Cardiac fibroblast (primary cell): ENCODE data around the gene PITPNM3.

ENCODE experiments used
- DNase-seq, 2 donors: peaks; one replicate each; pipeline versions ENCODE4 v3.0.0 to v3.0.0-alpha.2; 2010; ENCODE audit warnings: low read depth in 2 of 2
- H3K4me3 ChIP-seq, 2 donors: replicated peaks in 1 of 2; 1 replicate in 1 of 2; 2 replicates in 1 of 2; pipeline ENCODE4 v1.5.1; 2011; ENCODE audit warnings: low read depth in 2 of 2, low read length in 2 of 2, mild to moderate bottlenecking in 2 of 2, moderate library complexity in 1 of 2
- TF ChIP-seq, protein P1 (sequence below): IDR thresholded peaks from one replicate; pipeline ENCODE4 v1.5.1; 2011; ENCODE audit warnings: low read depth, mild to moderate bottlenecking, low read length, inconsistent platforms

PITPNM3 gene

DNA sequence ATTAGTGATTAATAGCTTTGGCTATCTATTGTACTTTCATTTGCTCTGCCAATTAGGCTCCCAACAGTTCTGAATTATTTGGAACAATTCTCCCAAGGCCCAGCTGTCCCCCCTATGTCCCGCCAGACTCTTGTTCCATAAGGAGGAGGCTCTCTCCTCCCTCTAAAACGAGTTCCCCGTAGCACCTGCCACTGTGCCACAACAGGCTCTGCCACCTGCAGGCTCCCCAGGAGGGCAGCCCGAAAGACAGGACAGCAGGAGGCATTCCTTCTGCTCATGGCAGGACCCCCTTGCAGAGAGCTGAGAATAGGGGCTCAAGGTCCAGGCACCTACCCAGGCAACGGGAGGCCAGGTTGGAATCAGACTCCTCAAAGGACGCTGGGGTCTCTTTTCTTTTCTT, 9.0 kb downstream of the PITPNM3 start:
- TF ChIP-seq, protein P1, sequence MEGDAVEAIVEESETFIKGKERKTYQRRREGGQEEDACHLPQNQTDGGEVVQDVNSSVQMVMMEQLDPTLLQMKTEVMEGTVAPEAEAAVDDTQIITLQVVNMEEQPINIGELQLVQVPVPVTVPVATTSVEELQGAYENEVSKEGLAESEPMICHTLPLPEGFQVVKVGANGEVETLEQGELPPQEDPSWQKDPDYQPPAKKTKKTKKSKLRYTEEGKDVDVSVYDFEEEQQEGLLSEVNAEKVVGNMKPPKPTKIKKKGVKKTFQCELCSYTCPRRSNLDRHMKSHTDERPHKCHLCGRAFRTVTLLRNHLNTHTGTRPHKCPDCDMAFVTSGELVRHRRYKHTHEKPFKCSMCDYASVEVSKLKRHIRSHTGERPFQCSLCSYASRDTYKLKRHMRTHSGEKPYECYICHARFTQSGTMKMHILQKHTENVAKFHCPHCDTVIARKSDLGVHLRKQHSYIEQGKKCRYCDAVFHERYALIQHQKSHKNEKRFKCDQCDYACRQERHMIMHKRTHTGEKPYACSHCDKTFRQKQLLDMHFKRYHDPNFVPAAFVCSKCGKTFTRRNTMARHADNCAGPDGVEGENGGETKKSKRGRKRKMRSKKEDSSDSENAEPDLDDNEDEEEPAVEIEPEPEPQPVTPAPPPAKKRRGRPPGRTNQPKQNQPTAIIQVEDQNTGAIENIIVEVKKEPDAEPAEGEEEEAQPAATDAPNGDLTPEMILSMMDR, result no peak
- no peak overlapping the region for H3K4me3 ChIP-seq
- no peak for DNase-seq

DNA sequence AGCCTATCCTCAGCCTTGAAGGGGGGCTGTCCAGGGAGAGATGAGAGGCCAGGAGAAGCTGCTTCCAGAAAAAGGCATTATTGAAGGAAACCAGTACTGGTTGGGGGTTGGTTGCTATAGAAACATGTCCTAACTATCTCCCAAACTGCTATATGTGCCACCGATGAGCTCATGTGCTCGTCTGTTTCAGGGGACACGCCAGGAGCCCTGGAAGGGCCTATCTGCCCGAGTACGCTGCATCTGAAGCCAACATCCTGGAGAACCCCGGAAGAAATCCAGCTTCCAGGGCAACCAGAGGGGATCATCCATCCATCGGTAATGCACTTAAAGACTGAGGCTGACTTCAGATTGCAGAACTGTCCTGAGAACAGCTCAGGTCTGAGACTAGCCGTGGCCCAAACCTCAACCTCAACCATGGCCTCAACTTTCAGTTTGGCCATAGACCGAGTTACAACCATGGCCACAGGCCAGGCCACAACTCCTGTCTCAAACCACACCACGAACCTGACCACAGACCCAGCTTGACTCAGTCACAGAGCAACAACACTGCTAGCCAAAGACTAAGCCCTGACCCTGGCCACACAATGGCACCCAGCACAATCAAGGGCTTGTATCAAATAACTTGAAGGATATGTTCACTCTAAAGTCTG, 10.2 kb downstream of the PITPNM3 start:
- TF ChIP-seq, protein P1, result no peak
- peak; percentile 49 to 53 for DNase-seq
- H3K4me3 ChIP-seq, result no peak overlapping the region

DNA sequence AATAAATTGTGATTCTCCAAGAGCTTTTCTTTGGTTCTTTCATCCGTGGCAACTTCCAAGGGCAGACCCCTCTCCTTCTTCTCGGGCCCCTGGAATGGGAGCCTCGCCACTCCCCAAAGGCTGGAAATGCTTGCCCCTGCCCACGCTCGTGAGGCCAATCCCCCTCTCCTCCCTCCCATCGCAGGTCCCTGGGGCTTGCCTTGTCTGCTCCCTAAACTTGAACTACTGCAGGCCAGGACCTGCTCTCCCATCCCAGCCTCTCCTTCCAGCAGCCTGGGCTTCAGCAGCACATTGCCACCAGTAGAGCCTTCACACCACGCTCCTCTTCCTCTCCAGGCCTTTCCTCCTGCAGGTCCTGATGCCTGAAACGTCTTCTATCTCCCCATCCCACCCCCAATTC, 11.1 kb downstream of the PITPNM3 start:
- DNase-seq, result no peak
- no peak overlapping the region for H3K4me3 ChIP-seq
- TF ChIP-seq, protein P1, result no peak

DNA sequence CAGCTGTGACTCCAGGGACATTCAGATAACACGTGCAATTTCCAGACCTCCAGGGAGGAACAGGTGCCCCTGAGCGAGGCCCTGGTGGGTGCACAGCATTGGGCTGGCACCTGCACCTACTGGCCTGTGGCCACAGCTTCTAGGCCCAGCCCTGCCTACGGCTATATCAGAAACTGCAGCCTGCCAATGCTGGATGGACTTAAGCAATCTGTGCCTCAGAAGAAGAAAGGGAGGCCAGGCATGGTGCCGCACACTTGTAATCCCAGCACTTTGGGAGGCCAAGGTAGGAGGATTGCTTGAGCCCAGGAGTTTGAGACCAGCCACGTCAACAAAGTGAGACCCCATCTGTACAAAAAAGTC, 12.4 kb downstream of the PITPNM3 start:
- TF ChIP-seq, protein P1, result no peak
- H3K4me3 ChIP-seq, result no peak overlapping the region
- no peak for DNase-seq

DNA sequence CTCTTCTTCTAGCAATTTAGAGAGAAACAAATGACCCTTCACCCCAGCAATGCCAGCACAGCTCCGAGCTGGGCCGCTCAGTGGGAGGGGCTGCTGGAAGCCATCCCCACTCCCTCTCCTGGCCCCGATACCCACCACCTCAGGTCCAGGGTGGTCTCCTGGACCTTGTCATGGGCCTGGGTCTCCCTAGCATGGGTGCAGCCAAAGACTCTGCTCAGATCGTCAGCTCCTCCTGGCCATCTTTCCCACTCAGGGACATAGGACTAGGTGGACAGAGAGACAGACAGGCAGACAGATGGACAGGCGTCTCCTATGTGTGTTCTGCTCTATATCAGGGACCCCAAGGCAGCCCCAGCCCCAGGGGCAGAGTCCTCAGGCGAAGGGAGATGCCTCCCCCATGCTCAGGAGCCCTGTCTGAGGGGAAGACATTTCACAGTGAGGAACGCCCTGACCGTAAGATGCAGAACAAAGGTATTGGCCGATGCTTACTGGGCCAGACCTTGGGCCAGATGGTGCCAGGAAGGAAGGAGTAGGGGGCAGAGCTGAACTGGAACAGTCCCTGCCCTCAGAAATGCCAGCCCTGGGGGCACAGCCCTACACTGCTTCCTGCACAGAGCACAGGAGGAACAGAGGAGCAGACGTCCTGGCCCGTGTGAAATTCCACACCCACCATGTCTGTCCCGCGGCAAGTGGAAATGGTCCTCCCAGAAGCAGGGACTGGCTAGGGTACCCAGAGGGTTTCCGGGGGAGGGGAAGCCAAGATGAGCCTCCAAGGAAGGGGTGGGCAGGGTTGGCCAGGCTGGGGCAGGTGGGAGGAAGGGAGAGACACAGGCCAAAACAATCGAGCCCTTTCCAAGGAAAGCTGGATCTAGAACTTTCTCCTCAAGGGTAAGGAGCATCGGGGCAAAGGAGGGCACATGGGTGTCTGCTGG, 13.0 kb downstream of the PITPNM3 start:
- TF ChIP-seq, protein P1, result no peak
- DNase-seq, result no peak
- H3K4me3 ChIP-seq, result no peak overlapping the region

DNA sequence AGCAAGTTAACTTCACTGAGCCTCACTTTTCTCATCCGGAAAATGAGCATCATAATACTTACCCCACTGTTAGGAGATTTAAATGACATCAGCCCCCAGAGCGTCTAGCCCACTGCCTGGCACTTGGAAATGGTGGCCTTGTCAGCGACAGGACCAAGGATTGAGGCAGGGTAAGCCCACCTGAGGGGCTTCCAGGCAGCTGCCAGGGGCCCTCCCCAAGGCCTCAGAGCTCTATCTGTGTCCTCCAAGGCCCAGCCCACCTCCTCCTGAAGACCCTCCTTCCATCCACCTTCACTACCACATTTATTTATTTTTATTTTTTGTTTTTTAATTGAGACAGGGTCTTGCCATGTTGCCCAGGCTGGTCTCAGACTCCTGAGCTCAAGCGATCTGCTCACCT, 13.8 kb downstream of the PITPNM3 start:
- TF ChIP-seq, protein P1, result no peak
- DNase-seq, result no peak
- H3K4me3 ChIP-seq, result no peak overlapping the region
